AG04450 (cell line): Measurements from ENCODE around the gene RUNX2. TPM values are rescaled to one million over a fixed set of nuclear protein-coding genes. Genes with fewer than 3 reads are reported as not detected.

ENCODE experiments used
- CTCF ChIA-PET: fragments of 300-600, 350-600 bp; formaldehyde crosslinking; extraction: SDS; loops from one replicate; lab custom pipeline; 2022; ENCODE audit warnings: antibody characterized with exemption, inconsistent platforms; lab: Charles Lee
- POLR2A ChIA-PET: fragments of 350-600 bp; formaldehyde crosslinking; extraction: SDS; loops from one replicate; lab custom pipeline; 2021; ENCODE audit warnings: antibody characterized with exemption, inconsistent platforms; lab: Yijun Ruan, JAX
- DNase-seq: peaks from one replicate; pipeline ENCODE4 v3.0.0-alpha.2; 2011; ENCODE audit warnings: low read depth, low spot score
- H3K27ac ChIP-seq: one replicate; pipeline ENCODE4 v1.5.1; 2012; ENCODE audit warnings: low read depth, low read length, control low read depth
- H3K27me3 ChIP-seq: one replicate; pipeline ENCODE4 v1.6.0; 2012; ENCODE audit warnings: low read length; ENCODE audit not compliant: control insufficient read depth, insufficient read depth
- H3K4me3 ChIP-seq: 2 replicates; pipeline ENCODE4 v1.5.1; 2011; ENCODE audit warnings: mild to moderate bottlenecking, low read depth, low read length, control low read depth
- H3K9me3 ChIP-seq: 2 replicates; pipeline ENCODE4 v1.5.1; 2012; ENCODE audit warnings: low read length; ENCODE audit not compliant: control insufficient read depth, insufficient read depth
- polyA plus RNA-seq: library from polyadenylated mRNA; depleted of rRNA; stranded (reverse); fragments of >200 nt; gene quantifications from 2 replicates; pipeline ENCODE4 v1.2.3, GENCODE V29; 2011
- TF ChIP-seq, protein P1 (sequence below): IDR thresholded peaks from 2 replicates; pipeline ENCODE4 v1.5.1; 2011; ENCODE audit warnings: low read depth, low read length, control low read depth, inconsistent platforms

The RUNX2 gene
- polyA plus RNA-seq, 1 experiment, result 3.4 TPM

DNA sequence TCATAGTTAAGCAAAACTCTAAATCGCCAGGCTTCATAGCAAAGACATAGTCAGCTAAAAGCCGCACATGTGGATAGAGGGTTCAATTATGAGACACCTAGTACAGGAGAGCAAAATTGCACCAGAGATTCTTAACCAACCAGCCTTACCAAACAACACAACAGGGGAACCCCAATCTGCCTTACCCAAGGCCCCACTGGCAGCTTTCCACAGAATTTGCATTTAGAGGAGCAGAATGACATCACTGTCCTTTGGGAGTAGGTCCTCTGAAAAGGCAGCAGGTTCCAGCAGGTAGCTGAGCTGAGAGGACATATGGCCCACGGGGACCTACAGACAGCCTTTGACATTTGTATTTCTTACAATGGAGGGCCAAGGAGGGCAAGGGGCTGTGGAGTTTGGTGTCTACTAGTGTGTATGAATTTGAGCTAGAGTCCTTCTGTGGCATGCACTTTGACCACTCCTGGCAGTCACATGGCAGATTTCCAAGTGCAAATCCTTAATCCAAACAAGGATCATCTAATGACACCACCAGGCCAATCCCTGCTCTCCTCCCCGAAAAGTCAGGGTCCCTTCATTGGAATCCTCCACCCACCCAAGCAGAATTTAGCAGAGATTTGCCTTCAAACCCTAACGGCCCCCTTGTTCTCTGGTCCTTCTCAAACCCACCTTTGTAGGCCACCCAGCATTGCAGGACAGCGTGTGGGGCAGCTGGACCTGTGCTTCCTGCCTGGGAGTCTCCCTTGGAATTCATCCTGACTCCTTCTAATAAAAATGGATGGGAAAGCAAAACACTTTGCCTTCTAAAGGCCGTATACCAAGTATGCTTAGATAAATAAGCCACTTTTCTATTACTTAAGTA is 220.8 kb downstream of the RUNX2 start:
- TF ChIP-seq, protein P1, sequence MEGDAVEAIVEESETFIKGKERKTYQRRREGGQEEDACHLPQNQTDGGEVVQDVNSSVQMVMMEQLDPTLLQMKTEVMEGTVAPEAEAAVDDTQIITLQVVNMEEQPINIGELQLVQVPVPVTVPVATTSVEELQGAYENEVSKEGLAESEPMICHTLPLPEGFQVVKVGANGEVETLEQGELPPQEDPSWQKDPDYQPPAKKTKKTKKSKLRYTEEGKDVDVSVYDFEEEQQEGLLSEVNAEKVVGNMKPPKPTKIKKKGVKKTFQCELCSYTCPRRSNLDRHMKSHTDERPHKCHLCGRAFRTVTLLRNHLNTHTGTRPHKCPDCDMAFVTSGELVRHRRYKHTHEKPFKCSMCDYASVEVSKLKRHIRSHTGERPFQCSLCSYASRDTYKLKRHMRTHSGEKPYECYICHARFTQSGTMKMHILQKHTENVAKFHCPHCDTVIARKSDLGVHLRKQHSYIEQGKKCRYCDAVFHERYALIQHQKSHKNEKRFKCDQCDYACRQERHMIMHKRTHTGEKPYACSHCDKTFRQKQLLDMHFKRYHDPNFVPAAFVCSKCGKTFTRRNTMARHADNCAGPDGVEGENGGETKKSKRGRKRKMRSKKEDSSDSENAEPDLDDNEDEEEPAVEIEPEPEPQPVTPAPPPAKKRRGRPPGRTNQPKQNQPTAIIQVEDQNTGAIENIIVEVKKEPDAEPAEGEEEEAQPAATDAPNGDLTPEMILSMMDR, result no peak
- CTCF ChIA-PET, result no interaction called here
- Histone ChIP-seq H3K27ac (peak overlapping the region; percentile 35), H3K4me3 (no peak overlapping the region), H3K9me3 (no peaks in the 10 kb centered on the region), H3K27me3 (no peaks in the 10 kb centered on the region)
- DNase-seq, result no peak
- POLR2A ChIA-PET, result no interaction called here

GRCh38 chr6:45552536-45552935 is 224.4 kb downstream of the RUNX2 start:
- H3K27me3 ChIP-seq, result no peaks in the 10 kb centered on the region
- ChIA-PET POLR2A (no interaction called here), CTCF (no interaction called here)
- no peak overlapping the region for H3K27ac ChIP-seq
- H3K4me3 ChIP-seq, result no peak overlapping the region
- DNase-seq, result no peak
- TF ChIP-seq, protein P1, result no peak
- H3K9me3 ChIP-seq, result no peaks in the 10 kb centered on the region

DNA sequence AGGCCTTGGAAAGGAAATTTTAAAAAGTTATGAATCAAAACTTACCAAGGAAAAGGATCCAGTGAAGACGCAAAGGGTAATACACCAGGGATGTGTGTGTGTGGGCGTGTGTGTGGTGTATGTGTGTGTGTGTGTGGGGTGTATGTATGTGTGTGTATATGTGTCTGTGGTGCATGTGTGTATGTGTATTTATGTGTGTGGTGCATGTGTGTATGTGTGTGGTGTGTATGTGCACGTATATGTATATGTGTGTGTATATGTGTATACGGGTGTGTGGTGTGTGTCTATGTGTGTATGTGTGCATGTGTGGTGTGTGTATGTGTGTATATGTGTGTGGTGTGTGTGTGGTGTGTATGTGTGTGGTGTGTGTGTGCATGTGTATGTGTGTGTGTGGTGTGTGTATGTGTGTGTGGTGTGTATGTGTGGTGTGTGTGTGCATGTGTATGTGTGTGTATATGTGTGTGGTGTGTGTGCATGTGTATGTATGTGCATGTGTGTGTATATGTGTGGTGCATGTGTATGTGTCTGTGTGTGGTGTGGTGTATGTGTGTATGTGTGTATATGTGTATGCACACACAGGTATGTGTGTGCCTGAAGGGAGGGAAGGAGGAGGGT is 225.7 kb downstream of the RUNX2 start:
- ChIA-PET CTCF (interaction anchor here (1.2 kb wide), 1 partner anchor 161 kb away, joined by 5 read pairs; no protein-coding TSS in a partner anchor), POLR2A (interaction anchor here (0.6 kb wide), 1 partner anchor 108 kb away, joined by 3 read pairs; no protein-coding TSS in a partner anchor)
- H3K9me3 ChIP-seq, result no peaks in the 10 kb centered on the region
- TF ChIP-seq, protein P1, result no peak
- H3K27me3 ChIP-seq, result no peaks in the 10 kb centered on the region
- DNase-seq, result no peak
- H3K4me3 ChIP-seq, result no peak overlapping the region
- no peak overlapping the region for H3K27ac ChIP-seq

DNA sequence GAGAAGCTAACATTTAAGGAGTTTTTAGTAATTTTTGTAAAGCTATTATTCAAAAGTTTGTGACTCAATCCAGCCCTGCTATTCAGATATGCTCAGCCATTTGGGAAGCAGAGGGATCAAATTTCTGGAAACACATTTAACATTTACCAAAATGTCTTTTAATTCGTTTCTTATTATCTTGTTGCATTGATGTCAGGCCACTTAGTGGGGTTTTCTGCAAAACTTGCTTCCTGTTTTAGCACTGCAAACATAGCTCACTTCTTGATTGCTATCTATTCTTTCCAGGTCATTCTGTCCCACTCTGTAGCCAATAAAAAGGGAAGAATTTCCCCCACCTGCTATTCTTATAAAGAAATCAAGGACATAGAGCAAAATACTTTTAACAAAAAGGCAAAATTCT is 226.5 kb downstream of the RUNX2 start:
- POLR2A ChIA-PET, result interaction anchor here (0.6 kb wide), 1 partner anchor 109 kb away, joined by 3 read pairs; no protein-coding TSS in a partner anchor
- H3K27ac ChIP-seq, result no peak overlapping the region
- H3K9me3 ChIP-seq, result no peaks in the 10 kb centered on the region
- DNase-seq, result no peak
- CTCF ChIA-PET, result interaction anchor here (0.7 to 1.2 kb wide), 2 partner anchors 149 to 160 kb away, joined by 3 to 5 read pairs; no protein-coding TSS in a partner anchor
- TF ChIP-seq, protein P1, result no peak
- no peaks in the 10 kb centered on the region for H3K27me3 ChIP-seq
- H3K4me3 ChIP-seq, result no peak overlapping the region
